Stimulated activated CD8-positive, alpha-beta memory T cell treated with anti-CD3 and anti-CD28 coated beads, Interleukin-7, amount 100 ng/mL, for 24 hours (primary cell): ENCODE data around the gene B4GALNT3.

Experiments used
- DNase-seq: peaks from one replicate; pipeline ENCODE4 v3.0.0-alpha.2; 2020; ENCODE audit warnings: low read depth

B4GALNT3 gene

GRCh38 chr12:468671-469389 is 9.1 kb downstream of the B4GALNT3 start:
- DNase-seq, result no peak

GRCh38 chr12:470133-470532 is 10.4 kb downstream of the B4GALNT3 start:
- DNase-seq, result no peak

- DNase-seq, result no peak
Measured at GRCh38 chr12:473198-473597, 13.5 kb downstream of the B4GALNT3 start.

GRCh38 chr12:473863-474577 is 14.3 kb downstream of the B4GALNT3 start:
- DNase-seq, result no peak

GRCh38 chr12:475286-475685 is 15.5 kb downstream of the B4GALNT3 start:
- DNase-seq, result no peak

- DNase-seq, result no peak
Measured at GRCh38 chr12:479161-479560, 19.4 kb downstream of the B4GALNT3 start.

- DNase-seq, result no peak
Measured at GRCh38 chr12:480831-481816, 21.4 kb downstream of the B4GALNT3 start.

- DNase-seq, result no peak
Measured at GRCh38 chr12:482061-482460, 22.3 kb downstream of the B4GALNT3 start.

- DNase-seq, result no peak
Measured at GRCh38 chr12:484096-484495, 24.4 kb downstream of the B4GALNT3 start.

- no peak for DNase-seq
Measured at GRCh38 chr12:490260-490659, 30.5 kb downstream of the B4GALNT3 start.

GRCh38 chr12:495466-495865 is 35.7 kb downstream of the B4GALNT3 start:
- DNase-seq, result no peak

- no peak for DNase-seq
Measured at GRCh38 chr12:496736-497135, 37.0 kb downstream of the B4GALNT3 start.

GRCh38 chr12:497501-498160 is 37.9 kb downstream of the B4GALNT3 start:
- no peak for DNase-seq

- DNase-seq, result no peak
Measured at GRCh38 chr12:499837-500458, 40.2 kb downstream of the B4GALNT3 start.

- no peak for DNase-seq
Measured at GRCh38 chr12:501722-502447, 42.1 kb downstream of the B4GALNT3 start.

GRCh38 chr12:503111-503761 is 43.5 kb downstream of the B4GALNT3 start:
- DNase-seq, result no peak

GRCh38 chr12:505221-505620 is 45.5 kb downstream of the B4GALNT3 start:
- no peak for DNase-seq

- no peak for DNase-seq
Measured at GRCh38 chr12:507391-507796, 47.7 kb downstream of the B4GALNT3 start.

- no peak for DNase-seq
Measured at GRCh38 chr12:508145-508544, 48.4 kb downstream of the B4GALNT3 start.

GRCh38 chr12:508795-509194 is 49.1 kb downstream of the B4GALNT3 start:
- DNase-seq, result no peak
